ENCODE data around the gene KCNJ12.

DNA sequence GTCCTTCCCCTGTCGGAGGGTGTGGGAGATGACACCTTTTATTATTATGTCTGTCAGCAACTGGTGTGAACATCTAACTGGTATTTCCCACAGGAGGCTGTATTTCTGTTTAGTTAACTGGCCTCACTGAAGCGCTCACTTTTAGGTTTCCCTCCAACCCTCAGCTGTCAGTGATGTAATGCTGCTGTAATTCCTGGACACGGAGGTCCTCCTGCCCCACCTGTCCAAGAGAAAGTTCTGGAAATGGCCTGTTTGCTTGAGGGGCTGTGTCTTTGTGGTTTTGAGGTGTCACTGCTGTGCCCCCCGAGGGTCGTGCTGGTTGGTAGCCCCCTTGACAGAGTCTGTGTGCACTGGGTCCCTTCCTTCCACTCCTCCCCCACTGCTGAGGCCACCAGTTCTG is 11.5 kb downstream of the KCNJ12 start:
- TF ChIP-seq, protein P1, sequence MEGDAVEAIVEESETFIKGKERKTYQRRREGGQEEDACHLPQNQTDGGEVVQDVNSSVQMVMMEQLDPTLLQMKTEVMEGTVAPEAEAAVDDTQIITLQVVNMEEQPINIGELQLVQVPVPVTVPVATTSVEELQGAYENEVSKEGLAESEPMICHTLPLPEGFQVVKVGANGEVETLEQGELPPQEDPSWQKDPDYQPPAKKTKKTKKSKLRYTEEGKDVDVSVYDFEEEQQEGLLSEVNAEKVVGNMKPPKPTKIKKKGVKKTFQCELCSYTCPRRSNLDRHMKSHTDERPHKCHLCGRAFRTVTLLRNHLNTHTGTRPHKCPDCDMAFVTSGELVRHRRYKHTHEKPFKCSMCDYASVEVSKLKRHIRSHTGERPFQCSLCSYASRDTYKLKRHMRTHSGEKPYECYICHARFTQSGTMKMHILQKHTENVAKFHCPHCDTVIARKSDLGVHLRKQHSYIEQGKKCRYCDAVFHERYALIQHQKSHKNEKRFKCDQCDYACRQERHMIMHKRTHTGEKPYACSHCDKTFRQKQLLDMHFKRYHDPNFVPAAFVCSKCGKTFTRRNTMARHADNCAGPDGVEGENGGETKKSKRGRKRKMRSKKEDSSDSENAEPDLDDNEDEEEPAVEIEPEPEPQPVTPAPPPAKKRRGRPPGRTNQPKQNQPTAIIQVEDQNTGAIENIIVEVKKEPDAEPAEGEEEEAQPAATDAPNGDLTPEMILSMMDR (conservative IDR thresholded peaks at IDR 0.05; ENCODE audit: low read depth, low read length), result no peak
- no peak for TF ChIP-seq EZH2 (IDR thresholded peaks at IDR 0.05; ENCODE audit: borderline replicate concordance, low read depth, low read length, poor library complexity, severe bottlenecking)
